HCT116 (cell line): Measurements from ENCODE around the gene RAD17. TPM values are rescaled to one million over a fixed set of nuclear protein-coding genes. Genes with fewer than 3 reads are reported as not detected.

Source experiments
- total RNA-seq: library from RNA; stranded (reverse); gene quantifications from one replicate; pipeline ENCODE4 v1.2.1, GENCODE V29; 2021; ENCODE audit not compliant: unreplicated experiment

RAD17 gene
- total RNA-seq, 1 experiment from 2014 or later: 29.0 TPM

Other genes starting within 250 kb of the RAD17 start
- gene CCNB1, start 202.7 kb upstream of the RAD17 start, total RNA-seq: 281 TPM
- gene CENPH, start 180.2 kb upstream of the RAD17 start, total RNA-seq: 23.4 TPM
- gene CDK7, start 134.9 kb upstream of the RAD17 start, total RNA-seq: 67.0 TPM
- 15.9 TPM for gene CCDC125, start 37.0 kb upstream of the RAD17 start, total RNA-seq
- gene AK6, start 298 bp upstream of the RAD17 start, total RNA-seq: 33.4 TPM
- 92.0 TPM for gene TAF9, start 298 bp upstream of the RAD17 start, total RNA-seq
- gene MARVELD2, start 45.3 kb downstream of the RAD17 start, total RNA-seq: 21.6 TPM
- 56.7 TPM for gene OCLN, start 123.0 kb downstream of the RAD17 start, total RNA-seq
- gene GTF2H2C, start 190.4 kb downstream of the RAD17 start, total RNA-seq: 65.2 TPM